ENCODE results near the gene BAZ1B.
"Not testable (repeated sequence)": the region's sequence is repeated elsewhere in the genome, so short reads cannot be mapped to it uniquely, and the experiment has no call there.

The BAZ1B gene

DNA sequence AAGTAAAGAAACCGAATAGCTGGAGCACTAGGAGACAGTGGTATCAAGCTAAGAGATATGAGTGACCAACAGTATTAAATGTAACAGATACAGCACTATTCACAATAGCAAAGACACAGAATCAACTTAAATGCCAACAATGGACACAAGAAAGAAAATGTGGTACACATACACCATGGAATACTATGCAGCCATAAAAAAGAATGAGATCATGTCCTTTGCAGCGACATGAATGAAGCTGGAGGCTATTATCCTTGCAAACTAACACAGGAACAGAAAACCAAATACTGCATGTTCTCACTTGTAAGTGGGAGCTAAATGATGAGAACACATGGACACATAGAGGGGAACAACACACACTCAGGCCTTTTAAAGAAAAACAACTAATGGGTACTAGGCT is 26.6 kb downstream of the BAZ1B start:
- not testable (repeated sequence) for DNase-seq

DNA sequence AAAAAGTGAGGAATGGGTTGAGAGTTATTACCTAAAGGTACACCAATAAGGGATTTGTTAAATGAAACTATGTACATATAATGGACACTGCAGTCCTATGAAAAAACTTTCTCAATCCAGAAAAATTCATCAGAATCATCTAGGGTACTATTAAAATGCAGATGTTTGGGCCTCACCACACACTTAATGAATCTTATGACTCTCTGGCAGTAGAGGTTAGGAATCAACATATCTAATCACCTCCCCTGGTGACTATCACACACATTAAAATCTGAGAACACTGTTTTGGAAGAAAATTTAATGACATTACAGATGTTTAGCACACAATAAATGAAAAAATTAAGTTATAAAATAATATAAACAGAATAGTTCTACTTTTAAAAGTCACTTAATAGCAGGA is 32.1 kb downstream of the BAZ1B start:
- no peak for DNase-seq

DNA sequence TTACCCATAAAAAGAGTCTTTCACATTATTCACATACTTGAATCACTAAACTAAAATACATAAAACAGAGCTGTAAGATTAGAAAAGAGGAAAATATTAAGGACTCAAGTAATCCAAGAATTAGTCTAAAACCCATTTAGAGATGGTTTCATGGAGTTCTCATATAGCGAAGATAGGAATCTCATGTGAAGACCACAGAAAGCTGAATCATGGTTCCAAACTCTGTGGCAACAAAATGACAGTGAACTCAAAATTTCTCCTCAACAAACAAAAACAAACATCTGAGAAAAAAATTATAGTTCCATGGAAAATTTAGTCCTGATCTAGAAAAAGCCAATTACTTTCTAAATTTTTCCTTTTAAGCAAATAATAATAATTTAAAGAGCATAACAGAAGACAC is 34.6 kb downstream of the BAZ1B start:
- no peak for DNase-seq

DNA sequence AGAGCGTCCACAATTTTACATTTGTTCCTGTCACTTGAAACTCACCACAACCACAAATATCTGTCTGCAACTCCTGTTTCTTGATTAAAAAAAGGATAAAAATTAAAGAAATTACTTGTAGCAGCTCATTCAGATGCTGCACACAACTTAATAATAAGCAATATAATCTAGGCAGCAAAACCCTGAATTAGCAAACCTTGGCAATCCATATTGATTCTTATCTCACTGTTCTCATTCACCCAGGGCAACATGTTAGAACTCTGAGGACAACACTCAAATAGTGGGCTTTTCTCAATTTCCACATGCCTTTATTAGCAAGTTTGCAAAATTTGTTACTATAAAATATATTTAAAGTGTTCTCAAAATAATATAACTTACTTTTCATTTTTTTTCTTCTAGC is 38.9 kb downstream of the BAZ1B start:
- no peak for DNase-seq

DNA sequence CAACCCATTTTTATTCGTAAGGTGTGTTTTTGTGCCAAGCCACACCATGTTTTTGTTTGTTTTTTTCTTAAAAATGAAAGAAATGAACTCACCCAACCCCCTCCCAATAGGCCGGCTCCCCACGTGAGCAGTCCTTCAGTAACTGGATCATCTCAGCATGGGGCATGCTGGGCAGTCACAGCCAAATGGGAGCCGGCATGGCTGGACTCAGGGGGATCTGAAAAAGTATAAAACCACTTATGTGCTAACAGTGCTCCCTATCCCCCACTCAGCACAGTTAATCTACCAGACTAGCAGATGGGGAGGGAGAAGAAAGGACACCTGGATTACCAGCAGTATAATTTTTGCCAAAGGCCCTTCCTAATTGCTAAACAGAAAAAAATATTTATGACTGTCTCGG is 39.3 kb downstream of the BAZ1B start:
- DNase-seq: no peak

DNA sequence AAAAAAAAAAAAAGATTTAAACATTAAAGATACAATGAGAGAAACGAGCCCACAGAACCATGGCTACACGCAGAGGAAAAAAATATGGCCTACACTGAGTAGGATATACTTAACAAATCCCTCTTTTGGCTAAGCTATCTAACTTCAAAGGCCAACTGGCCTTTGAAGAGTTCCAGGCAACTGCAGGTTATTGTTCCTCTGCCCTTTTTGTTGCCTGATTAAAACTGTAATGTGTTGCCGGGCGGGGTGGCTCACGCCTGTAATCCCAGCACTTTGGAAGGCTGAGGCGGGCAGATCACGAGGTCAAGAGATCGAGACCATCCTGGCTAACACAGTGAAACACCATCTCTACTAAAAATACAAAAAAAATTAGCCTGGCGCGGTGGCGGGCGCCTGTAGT is 40.6 kb downstream of the BAZ1B start:
- not testable (repeated sequence) for DNase-seq

DNA sequence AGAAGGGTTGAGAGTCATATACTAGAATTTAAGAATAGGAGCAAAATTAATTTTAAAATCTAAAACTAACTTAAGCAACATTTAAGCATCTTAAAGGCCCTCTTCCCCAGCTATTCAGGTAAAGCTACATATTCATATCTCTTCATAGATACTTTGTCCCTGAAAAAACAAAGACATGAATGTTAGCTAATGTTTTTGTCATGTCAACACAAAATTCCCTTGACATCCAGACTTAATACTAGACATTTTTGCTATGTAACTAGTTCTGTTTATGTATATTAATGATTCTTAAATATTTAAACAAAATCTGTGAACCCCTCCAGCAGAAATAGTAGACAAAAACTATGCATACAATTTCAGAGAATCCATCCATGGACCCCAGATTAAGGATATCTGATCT is 43.5 kb downstream of the BAZ1B start:
- no peak for DNase-seq

DNA sequence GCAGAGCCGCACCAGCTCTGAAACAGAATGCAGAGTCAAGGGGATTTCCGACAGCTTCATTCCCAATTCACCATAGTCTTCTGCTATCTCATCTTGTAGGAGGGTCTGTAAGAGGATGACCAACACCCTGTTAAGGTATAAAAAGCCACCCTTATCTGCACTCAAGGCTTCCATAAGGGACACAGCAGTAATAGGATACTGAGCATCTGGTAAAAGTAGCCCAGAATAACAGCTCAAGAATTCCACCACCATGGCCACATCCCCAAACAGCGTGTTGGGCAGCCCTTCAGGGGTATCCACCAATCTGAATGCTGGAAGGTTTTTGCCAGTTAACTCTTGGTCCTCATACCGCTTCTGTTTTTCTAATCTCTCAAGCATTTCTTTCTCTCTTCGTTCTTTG is 44.7 kb downstream of the BAZ1B start:
- DNase-seq: no peak

DNA sequence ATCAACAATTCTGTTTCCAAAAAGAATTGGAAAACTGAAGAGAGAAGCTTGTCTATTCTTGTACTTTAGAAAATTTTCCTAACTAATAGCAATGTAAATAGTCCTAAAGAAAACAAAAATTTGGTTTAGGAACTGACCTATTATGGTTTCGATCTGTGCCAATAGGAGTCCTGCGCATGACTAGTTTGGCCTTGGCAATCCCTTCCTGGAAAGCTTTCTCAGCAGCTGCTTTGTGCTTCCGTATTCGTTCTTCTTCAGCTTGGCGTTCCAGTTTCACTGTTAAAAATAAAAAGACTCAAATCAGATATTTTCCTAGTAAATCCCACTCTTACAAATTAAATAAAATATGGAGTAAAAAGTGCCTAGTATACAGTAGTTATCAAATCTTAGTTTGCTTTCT is 51.9 kb downstream of the BAZ1B start:
- DNase-seq: no peak

DNA sequence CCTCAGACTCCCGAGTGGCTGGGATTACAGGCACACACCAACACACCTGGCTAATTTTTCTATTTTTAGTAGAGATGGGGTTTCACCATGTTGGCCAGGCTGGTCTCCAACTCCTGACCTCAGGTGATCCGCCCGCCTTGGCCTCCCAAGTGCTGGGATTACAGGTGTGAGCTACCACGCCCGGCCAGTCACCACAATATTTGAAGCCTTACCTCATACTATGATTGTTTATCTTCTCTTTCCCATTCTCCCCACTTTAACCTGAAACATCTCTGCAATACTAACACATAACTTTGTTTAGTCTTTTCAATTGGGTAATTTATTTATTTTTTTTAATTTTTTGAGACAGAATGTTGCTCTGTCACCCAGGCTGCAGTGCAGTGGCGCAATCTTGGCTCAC is 55.0 kb downstream of the BAZ1B start:
- not testable (repeated sequence) for DNase-seq

DNA sequence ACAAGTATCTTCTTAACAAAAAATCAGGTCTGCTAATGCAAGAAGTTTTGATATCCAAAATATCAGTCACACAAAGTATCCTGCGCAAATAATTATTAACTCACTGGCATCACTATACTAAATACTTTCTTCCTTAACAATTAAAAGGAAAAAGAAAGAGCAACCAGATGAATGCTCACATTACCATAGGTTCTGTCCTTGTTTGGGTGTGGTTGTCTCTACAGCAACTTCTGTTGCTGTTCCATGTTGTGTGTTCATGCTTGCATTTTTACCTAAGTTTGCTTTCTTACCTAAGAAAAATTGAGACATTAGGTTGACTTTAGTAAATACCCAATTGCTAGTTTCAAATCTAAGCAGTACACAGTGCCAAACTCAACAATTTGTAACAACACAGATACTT is 56.0 kb downstream of the BAZ1B start:
- DNase-seq: no peak

DNA sequence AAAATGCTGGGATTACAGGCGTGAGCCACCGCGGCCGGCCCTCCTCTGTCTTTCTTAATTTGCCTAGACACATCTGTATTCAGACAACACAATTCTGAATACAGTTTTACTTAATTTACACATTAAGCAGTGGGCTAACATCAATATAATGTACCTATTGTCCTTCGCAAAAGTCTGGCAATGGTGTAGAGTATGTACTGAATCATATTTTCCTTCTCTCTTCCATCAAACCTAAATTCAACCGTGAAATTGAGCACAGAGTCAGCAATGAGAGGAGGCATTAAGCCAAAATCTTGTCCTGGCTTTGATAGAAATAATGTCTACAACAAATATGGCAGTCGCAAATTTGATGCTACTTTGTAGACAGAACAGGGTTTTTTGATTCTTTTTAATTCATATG is 58.1 kb downstream of the BAZ1B start:
- no peak for DNase-seq

DNA sequence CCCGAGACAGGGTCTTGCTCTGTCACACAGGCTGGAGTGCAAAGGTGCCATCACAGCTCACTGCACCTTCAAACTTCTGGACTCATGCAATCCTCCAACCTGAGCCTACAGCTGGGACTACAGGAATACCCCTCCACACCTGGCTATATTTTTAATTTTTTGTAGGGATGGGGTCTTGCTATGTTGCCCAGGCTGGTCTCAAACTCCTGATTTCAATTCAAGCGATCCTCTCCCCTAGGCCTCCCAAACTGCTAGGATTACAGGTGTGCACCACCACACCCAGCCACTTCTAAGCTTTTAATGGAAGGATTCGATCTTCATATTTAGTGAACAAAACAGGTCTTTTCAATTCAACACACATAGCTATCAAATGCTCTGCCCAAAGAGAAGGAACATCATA is 58.8 kb downstream of the BAZ1B start:
- no peak for DNase-seq

DNA sequence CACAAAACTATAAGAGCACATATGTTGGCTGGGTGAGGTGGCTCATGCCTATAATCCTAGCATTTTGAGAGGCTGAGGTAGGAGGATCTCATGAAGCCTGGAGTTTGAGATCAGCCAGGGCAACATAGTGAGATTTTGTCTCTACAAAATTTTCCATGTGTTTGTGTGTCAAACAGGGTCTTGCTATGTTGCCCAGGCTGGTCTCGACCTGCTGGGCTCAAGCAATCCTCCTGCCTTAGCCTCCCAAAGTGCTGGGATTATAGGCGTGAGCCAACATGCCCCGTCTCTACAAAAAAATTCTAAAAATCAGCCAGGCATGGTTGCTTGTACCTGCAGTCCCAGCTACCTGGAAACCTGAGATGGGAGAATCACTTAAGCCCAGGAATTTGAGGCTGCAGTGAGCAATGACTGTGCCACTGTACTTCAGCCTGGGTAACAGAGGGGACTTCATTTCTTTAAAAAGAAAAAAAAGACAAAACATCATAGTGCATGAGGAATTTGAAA is 60.3 kb downstream of the BAZ1B start:
- DNase-seq: no peak

DNA sequence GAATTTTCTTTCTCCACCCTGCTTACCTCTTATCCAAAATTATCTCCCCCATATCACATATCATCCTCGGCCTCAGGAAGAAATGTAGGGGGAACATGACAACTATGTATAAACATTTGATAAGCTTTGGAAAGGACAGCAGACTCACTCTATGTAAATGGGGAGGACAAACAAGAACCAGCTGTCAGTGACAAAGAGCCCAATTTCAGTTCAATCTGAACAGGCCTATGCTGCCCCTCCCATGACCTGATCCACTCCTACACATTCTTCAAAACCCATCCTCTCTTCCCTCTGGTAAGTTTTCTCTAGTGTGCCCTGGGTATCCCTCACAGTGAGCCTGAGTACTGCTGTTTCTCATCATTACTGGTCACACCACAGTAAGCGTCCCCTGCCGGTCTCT is 67.7 kb downstream of the BAZ1B start:
- no peak for DNase-seq

DNA sequence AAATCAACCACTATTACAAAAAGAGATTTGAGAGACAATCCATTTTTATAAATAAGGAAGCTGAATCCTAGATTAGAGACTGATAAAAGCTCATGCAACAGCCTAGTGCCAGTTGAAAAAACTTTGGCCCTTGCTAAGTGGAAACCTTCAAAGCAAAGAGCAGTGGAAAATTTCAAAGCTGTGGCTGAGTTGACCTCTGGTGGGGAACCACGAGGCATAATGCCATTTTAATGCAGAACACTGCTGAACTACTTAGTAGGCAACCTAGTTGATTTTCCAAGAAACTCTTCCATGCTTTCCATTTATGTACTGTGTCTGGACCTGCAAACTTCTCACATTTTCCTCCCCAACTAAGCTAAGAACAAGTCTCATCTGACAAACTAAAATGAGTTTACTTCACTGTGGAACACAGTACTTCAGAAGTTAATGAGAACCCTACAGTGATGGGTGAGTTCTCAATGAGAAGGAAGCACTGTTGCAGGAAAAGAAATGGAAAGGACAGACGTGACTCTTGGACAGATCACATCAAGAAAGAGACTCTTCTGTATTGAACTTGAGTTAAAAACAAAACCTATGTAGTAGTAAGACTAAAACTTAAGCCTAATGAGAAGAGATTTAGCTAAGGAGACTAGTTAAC is 69.0 kb downstream of the BAZ1B start:
- DNase-seq: no peak

DNA sequence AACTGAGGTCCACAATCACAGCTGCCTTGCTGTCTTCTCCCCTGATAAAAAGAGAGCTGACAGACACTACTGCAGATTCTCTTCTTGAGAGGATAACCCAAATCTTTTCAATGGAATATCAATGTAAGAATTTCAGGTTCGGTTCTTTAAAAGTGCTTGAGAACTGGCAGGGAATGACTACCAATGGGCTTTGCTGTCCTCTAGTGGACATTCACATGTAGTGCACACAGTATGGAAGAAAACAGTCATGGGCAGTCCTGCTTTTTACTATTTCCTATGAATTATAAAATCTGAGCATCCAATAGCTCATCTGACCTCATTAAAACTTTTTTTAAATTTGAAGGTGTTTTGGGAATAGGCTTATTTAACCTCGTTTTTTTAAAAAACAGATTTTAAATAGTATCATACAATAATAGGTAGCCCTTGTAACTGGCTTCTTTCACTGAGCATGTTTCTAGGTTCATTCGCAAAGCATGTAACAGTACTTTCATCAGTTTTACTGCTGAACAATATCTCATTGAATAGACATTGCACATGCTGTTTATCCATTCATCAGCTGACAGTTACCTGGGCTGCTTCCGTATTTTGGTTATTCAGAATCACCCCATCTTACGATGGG is 70.2 kb downstream of the BAZ1B start:
- DNase-seq: no peak

DNA sequence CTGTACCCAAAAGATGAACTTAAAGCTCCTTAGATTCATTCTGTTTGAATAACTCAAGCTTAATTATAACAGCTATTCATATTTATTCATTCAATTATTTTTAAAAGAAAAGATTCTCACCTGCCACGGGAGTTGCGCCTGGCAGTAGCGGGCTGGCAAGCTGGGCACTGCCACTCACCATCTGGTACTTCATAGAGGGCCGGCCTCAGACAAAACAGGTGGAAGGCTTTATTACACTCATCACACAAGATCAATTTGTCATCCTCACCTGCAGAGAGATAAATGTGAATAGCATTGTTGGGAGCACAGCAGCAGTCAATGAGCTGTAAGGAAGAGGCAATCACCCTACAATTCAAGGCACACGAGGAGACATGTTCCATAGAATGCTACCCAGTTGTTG is 72.7 kb downstream of the BAZ1B start:
- DNase-seq: no peak

DNA sequence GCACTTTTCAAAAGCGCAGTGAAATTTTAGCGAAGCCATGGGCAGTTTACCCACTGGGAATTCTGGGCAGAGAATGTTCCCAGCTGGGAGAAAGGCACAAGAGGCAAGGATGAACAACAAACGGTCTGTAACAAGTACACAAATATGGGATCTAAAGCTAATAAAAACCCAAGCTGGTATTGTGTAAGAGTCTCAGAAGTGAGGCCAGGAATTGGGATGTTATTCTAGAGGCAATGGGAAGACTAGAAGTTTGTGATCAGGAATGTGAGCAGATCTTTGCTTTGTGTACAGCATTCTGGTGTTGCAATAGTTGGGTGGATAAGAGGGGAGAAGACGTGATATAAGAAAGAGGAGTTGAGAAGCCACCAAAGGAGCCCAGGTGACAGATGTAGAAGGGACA is 73.5 kb downstream of the BAZ1B start:
- no peak for DNase-seq

DNA sequence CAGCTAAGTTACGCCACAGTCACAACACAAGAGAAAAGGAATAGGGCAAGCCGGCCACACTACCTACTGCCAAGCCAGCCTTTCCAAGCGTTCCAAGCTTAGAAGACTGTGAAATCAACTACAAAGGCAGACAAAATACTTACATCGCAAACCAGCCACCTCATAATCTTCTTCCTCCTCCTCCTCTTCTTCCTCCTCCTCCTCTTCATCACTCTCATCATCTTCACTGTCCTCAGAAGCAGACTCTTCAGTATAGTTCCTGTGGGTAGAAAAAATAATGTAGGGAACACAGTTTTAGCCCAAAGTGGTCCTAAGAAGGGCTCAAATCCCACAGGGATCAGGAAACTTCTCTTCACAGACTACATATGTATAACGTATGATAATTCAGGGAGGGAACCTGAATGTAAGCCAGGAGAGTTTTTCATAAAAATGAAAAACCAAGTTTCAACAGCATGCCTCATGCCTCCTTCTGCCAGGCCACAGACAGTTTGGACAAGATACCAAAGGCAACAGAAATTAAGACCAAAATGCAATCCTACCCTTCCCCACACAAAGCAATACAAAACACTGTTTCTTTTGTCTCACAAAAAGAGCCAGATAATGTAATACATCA is 74.9 kb downstream of the BAZ1B start:
- no peak for DNase-seq

DNA sequence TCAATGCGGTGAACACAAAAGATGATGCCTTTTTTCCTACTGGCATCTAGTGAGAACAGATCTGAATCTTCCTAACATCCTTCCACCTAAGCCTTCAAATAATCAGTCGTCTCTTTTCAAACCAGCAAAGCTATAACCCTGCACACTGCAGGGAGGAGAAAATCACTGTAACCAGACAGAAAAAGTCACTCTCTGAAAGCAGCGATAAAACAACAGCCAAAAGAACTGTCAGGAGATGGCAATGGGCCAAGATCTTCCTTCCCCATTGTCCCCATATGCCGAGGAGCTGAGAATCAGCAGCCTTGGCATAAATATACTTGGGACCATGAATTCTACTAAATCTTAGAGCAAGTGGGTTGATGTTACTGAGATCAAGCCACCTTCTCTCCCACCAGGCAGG is 75.4 kb downstream of the BAZ1B start:
- DNase-seq: no peak

DNA sequence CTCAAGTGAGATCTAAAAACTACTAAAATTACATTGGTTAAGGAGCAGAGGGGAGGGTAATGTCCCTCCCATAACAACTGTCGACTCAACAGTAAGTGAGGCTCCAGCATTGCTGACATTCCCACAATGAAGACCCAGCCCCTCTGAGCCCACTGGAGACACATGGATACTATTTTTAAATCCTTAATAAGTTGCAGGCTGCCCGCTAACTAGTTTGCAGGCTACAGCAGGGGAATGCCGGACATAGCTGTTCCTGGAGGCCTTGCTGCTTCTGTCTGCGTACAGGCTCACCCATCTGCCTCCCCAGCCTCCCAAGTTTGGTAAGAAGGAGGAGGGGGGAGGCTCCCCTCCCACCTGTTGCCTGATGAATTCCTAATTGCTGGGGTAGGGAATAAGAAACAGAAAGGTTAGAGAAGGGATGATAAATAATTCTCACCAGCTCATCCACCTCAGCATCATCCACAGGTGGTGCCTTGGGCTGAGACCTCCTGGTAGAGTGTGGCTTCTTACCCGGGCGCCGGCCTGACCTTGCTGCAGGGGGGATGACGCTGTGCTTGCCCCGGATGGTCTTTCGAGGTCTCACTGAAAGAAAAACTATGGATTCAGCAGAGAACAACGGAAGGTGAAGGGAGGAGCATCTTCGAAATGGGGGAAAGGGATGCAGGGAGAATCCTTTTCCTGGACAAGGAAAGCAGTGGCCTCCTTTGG is 78.4 kb downstream of the BAZ1B start:
- no peak for DNase-seq

DNA sequence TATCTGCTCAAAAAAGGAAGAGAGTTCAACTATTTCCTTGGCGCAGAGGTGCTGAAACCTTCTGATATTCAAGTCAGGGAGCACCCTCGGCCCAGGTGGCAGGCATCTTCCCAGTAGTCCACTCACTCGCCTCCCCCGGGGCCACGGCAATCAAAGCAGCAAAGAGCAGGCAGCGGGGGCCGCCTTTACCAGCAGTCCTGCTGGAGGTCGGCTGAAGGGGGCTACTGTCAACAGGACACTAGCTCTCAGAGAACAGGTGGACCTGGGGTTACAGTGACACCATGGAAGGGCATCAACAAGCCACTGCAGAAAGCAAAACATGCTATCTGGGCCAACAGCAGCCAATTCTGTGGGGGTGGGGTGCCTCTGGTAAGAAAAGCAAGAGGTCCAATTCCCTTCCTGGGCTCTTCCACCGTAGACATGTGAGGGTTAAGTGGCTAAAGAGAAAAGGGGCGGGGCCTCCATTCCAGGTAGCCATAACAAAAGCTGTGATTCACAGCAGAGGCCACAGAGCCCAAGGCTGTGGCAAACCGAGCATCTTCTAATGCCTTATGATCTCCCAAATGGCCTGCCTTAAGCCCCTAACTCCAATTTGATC is 79.1 kb downstream of the BAZ1B start:
- no peak for DNase-seq
